PC-3 (cell line): ENCODE data around the gene NAIF1. TPM values are rescaled to one million over a fixed set of nuclear protein-coding genes. Genes with fewer than 3 reads are reported as not detected.

Source experiments
- ATAC-seq: fragments of 200-7000 bp; cut with Tn5 transposase; 2 replicates; pipeline ENCODE4 v1.9.1; 2020; ENCODE audit warnings: mild to moderate bottlenecking, moderate library complexity
- BruUV-seq: library from RNA; stranded (reverse); fragments of 400-500 nt; replicated peaks from 2 replicates; lab custom pipeline; 2021; lab: Mats Ljungman, UMichigan
- CTCF ChIA-PET: fragments of 300-600 bp; sonication (Branson Sonifier 250); formaldehyde crosslinking; loops from one replicate; lab custom pipeline; 2022; ENCODE audit warnings: antibody characterized with exemption; lab: Charles Lee
- POLR2A ChIA-PET: fragments of 300-600 bp; sonication (Branson Sonifier 250); formaldehyde crosslinking; loops from one replicate; lab custom pipeline; 2022; ENCODE audit warnings: antibody characterized with exemption; ENCODE audit not compliant: unreplicated experiment; lab: Charles Lee
- DNase-seq: peaks from one replicate; pipeline ENCODE4 v3.0.0-alpha.2; 2015
- H2AFZ ChIP-seq: fragments of 300-600 bp; sonication (generic); 2 replicates; pipeline ENCODE4 v1.6.0; 2016; ENCODE audit warnings: antibody characterized with exemption, low read length
- H3F3A ChIP-seq: fragments of 300-600 bp; sonication (generic); one replicate; pipeline ENCODE4 v1.6.0; 2017; ENCODE audit warnings: antibody characterized with exemption, low read length, control low read depth, mild to moderate bottlenecking; ENCODE audit not compliant: unreplicated experiment
- H3K27ac ChIP-seq: fragments of 300-600 bp; sonication (generic); 2 replicates; pipeline ENCODE4 v1.5.1; 2016; ENCODE audit warnings: mild to moderate bottlenecking, low read length
- H3K27me3 ChIP-seq: fragments of 300-600 bp; sonication (generic); 2 replicates; pipeline ENCODE4 v1.6.1; 2016; ENCODE audit warnings: low read length, mixed read lengths
- H3K36me3 ChIP-seq: fragments of 300-600 bp; sonication (generic); 2 replicates; pipeline ENCODE4 v1.6.1; 2016; ENCODE audit warnings: low read depth, mixed run types, low read length, mixed read lengths
- H3K4me1 ChIP-seq: fragments of 300-600 bp; sonication (generic); 2 replicates; pipeline ENCODE4 v1.5.1; 2016; ENCODE audit warnings: low read length; ENCODE audit not compliant: insufficient read depth
- H3K4me2 ChIP-seq: fragments of 300-600 bp; sonication (generic); 2 replicates; pipeline ENCODE4 v1.6.0; 2016; ENCODE audit warnings: low read length
- H3K4me3 ChIP-seq: fragments of 300-600 bp; sonication (generic); 2 replicates; pipeline ENCODE4 v1.5.1; 2016; ENCODE audit warnings: mild to moderate bottlenecking, low read length, mixed read lengths
- H3K79me2 ChIP-seq: fragments of 300-600 bp; sonication (generic); 2 replicates; pipeline ENCODE4 v1.6.1; 2017; ENCODE audit warnings: low read length, mixed read lengths
- H3K9ac ChIP-seq: fragments of 300-600 bp; sonication (generic); 2 replicates; pipeline ENCODE4 v1.6.0; 2016; ENCODE audit warnings: mild to moderate bottlenecking, low read length
- H3K9me2 ChIP-seq: fragments of 300-600 bp; sonication (generic); replicated peaks from 2 replicates; pipeline ENCODE4 v1.6.1; 2016; ENCODE audit warnings: mixed run types, low read length, mixed read lengths
- H3K9me3 ChIP-seq: fragments of 300-600 bp; sonication (generic); 2 replicates; pipeline ENCODE4 v1.6.1; 2016; ENCODE audit warnings: low read length, mixed read lengths
- H4K20me1 ChIP-seq: fragments of 300-600 bp; sonication (generic); 2 replicates; pipeline ENCODE4 v1.6.1; 2016; ENCODE audit warnings: low read length, mixed read lengths
- EZH2 ChIP-seq: fragments of 300-600 bp; sonication (generic); IDR thresholded peaks from one replicate; pipeline ENCODE4 v1.6.1; 2017; ENCODE audit warnings: antibody characterized with exemption, mild to moderate bottlenecking, low read length; ENCODE audit not compliant: unreplicated experiment
- EZH2phosphoT487 ChIP-seq: fragments of 300-600 bp; sonication (generic); IDR thresholded peaks from 2 replicates; pipeline ENCODE4 v1.6.1; 2018; ENCODE audit warnings: mild to moderate bottlenecking, antibody characterized with exemption, low read length, borderline replicate concordance
- intact Hi-C: fragments of 100-400 bp; cut with micrococcal nuclease; formaldehyde crosslinking; loops from 2 replicates; pipeline ENCODE4 v1.9.0; 2023
- total RNA-seq: library from RNA; depleted of rRNA; stranded (reverse); fragments of >200 nt; gene quantifications from 2 replicates; pipeline ENCODE4 v1.2.3, GENCODE V29; 2014; rRNA removed
- TF ChIP-seq, protein P1 (sequence below): fragments of 300-600 bp; sonication (generic); conservative IDR thresholded peaks from 2 replicates; pipeline ENCODE4 v1.5.1; 2017; ENCODE audit warnings: antibody characterized with exemption, low read depth, mild to moderate bottlenecking, low read length

NAIF1 gene
- total RNA-seq, 1 experiment from 2014 or later = 8.4 TPM

DNA sequence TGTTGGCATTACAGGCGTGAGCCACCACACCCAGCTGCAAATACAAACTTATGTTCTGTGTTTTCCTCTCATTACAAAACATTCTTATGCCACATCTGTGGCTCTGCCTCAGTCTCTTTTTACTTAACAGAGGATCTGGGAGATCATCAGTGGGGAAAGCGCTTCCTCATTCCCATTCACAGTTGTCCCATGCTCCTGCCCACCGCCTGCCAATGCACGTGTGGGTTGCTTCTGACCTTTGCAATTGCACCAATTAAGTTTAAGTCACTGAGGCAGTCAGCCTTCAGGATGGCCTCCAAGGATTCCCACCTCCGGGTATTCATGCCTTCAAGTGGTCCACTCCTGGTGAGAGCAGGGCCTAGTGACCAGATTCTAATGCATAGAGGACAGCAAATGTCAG is 51.4 kb downstream of the NAIF1 start:
- Histone ChIP-seq H3K36me3 (no peaks in the 10 kb centered on the region), H3K4me2 (no peak overlapping the region), H2AFZ (no peak overlapping the region), H3K4me3 (no peak overlapping the region), H3K9me3 (no peaks in the 10 kb centered on the region), H4K20me1 (no peaks in the 10 kb centered on the region), H3K9me2 (no peaks in the 10 kb centered on the region), H3K27me3 (no peaks in the 10 kb centered on the region), H3F3A (no peaks in the 10 kb centered on the region), H3K27ac (no peak overlapping the region), H3K9ac (no peak overlapping the region), H3K79me2 (no peaks in the 10 kb centered on the region), H3K4me1 (no peaks in the 10 kb centered on the region)
- no peak for DNase-seq
- no peak for ATAC-seq
- CTCF ChIA-PET = no interaction called here
- intact Hi-C loops = no loop called here
- POLR2A ChIA-PET = no interaction called here
- TF ChIP-seq EZH2phosphoT487 (no peak), EZH2 (no peak)
- TF ChIP-seq, protein P1, sequence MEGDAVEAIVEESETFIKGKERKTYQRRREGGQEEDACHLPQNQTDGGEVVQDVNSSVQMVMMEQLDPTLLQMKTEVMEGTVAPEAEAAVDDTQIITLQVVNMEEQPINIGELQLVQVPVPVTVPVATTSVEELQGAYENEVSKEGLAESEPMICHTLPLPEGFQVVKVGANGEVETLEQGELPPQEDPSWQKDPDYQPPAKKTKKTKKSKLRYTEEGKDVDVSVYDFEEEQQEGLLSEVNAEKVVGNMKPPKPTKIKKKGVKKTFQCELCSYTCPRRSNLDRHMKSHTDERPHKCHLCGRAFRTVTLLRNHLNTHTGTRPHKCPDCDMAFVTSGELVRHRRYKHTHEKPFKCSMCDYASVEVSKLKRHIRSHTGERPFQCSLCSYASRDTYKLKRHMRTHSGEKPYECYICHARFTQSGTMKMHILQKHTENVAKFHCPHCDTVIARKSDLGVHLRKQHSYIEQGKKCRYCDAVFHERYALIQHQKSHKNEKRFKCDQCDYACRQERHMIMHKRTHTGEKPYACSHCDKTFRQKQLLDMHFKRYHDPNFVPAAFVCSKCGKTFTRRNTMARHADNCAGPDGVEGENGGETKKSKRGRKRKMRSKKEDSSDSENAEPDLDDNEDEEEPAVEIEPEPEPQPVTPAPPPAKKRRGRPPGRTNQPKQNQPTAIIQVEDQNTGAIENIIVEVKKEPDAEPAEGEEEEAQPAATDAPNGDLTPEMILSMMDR = no peak
- no TSS peak for BruUV-seq

Other genes starting within 250 kb of the NAIF1 start
- gene ENG, start 212.7 kb downstream of the NAIF1 start, total RNA-seq = 1.1 and 1.2 TPM in 2 replicates
- gene AK1, start 189.6 kb downstream of the NAIF1 start, total RNA-seq = 79.1 and 105 TPM in 2 replicates
- 8.5 and 14.5 TPM in 2 replicates for gene ST6GALNAC6, start 167.7 kb downstream of the NAIF1 start, total RNA-seq
- 26.9 and 27.8 TPM in 2 replicates for gene ST6GALNAC4, start 150.3 kb downstream of the NAIF1 start, total RNA-seq
- gene PIP5KL1, start 136.5 kb downstream of the NAIF1 start, total RNA-seq = 5.1 and 5.4 TPM in 2 replicates
- gene DPM2, start 129.5 kb downstream of the NAIF1 start, total RNA-seq = 32.0 and 33.0 TPM in 2 replicates
- 10.8 and 26.1 TPM in 2 replicates for gene EEIG1, start 86.3 kb downstream of the NAIF1 start, total RNA-seq
- gene SLC25A25, start 912 bp upstream of the NAIF1 start, total RNA-seq = 25.2 and 37.0 TPM in 2 replicates
- gene PTGES2, start 60.4 kb upstream of the NAIF1 start, total RNA-seq = 250 and 258 TPM in 2 replicates
- 153 and 154 TPM in 2 replicates for gene LCN2, start 82.1 kb upstream of the NAIF1 start, total RNA-seq
- gene BBLN, start 92.9 kb upstream of the NAIF1 start, total RNA-seq = 158 and 171 TPM in 2 replicates
- 46.1 and 67.7 TPM in 2 replicates for gene CIZ1, start 124.3 kb upstream of the NAIF1 start, total RNA-seq
- gene DNM1, start 136.1 kb upstream of the NAIF1 start, total RNA-seq = 24.1 and 36.4 TPM in 2 replicates
- gene GOLGA2, start 208.7 kb upstream of the NAIF1 start, total RNA-seq = 60.5 and 86.1 TPM in 2 replicates
- 63.1 and 66.8 TPM in 2 replicates for gene SWI5, start 209.0 kb upstream of the NAIF1 start, total RNA-seq